IMR-90 (cell line): ENCODE measurements around the gene ATXN7L2. TPM values are rescaled to one million over a fixed set of nuclear protein-coding genes. Genes with fewer than 3 reads are reported as not detected.

Experiments used
- ATAC-seq: fragments of 200-7000 bp; cut with Tn5 transposase; 2 replicates; pipeline ENCODE4 v1.9.1; 2020; ENCODE audit warnings: low read depth, mild to moderate bottlenecking, moderate library complexity
- BruUV-seq: library from RNA; stranded (reverse); fragments of 400-500 nt; replicated peaks from 2 replicates; lab custom pipeline; 2021; lab: Mats Ljungman, UMichigan
- CTCF ChIA-PET: fragments of 300-600 bp; formaldehyde crosslinking; extraction: SDS; loops from one replicate; lab custom pipeline; 2021; ENCODE audit warnings: antibody characterized with exemption; lab: Yijun Ruan, JAX
- POLR2A ChIA-PET: fragments of 300-600 bp; sonication (Branson Sonifier 250); formaldehyde crosslinking; loops from one replicate; lab custom pipeline; 2022; ENCODE audit warnings: antibody characterized with exemption; ENCODE audit not compliant: unreplicated experiment; lab: Charles Lee
- DNase-seq: peaks from one replicate; pipeline ENCODE4 v3.0.0; 2013
- H2AFZ ChIP-seq: replicated peaks from 2 replicates; pipeline ENCODE3; 2013; ENCODE audit warnings: low read length, mild to moderate bottlenecking; ENCODE audit not compliant: poor library complexity
- H2AK5ac ChIP-seq: 2 replicates; pipeline ENCODE4 v1.6.1; 2013; ENCODE audit warnings: low read depth, low read length, inconsistent platforms
- H2AK9ac ChIP-seq: replicated peaks from 2 replicates; pipeline ENCODE3; 2013; ENCODE audit warnings: mild to moderate bottlenecking, low read depth, low read length, moderate library complexity; ENCODE audit not compliant: poor library complexity
- H2BK120ac ChIP-seq: 2 replicates; pipeline ENCODE4 v1.6.1; 2013; ENCODE audit warnings: low read depth, low read length, inconsistent platforms
- H2BK15ac ChIP-seq: 3 replicates; pipeline ENCODE4 v1.6.1; 2013; ENCODE audit warnings: low read depth, low read length, inconsistent platforms
- H2BK20ac ChIP-seq: 2 replicates; pipeline ENCODE4 v1.6.1; 2013; ENCODE audit warnings: low read depth, mild to moderate bottlenecking, inconsistent platforms, low read length, moderate library complexity
- H2BK5ac ChIP-seq: 2 replicates; pipeline ENCODE4 v1.6.1; 2013; ENCODE audit warnings: mild to moderate bottlenecking, low read depth, low read length, inconsistent platforms; ENCODE audit not compliant: poor library complexity, severe bottlenecking
- H3K14ac ChIP-seq: replicated peaks from 2 replicates; pipeline ENCODE4 v1.6.1; 2013; ENCODE audit warnings: low read depth, low read length, inconsistent platforms
- H3K18ac ChIP-seq: 2 replicates; pipeline ENCODE4 v1.6.1; 2013; ENCODE audit warnings: low read depth, low read length, control low read depth
- H3K23ac ChIP-seq: 2 replicates; pipeline ENCODE4 v1.6.1; 2013; ENCODE audit warnings: low read depth, low read length, inconsistent platforms
- H3K27ac ChIP-seq: 2 replicates; pipeline ENCODE4 v1.5.1; 2013; ENCODE audit warnings: mild to moderate bottlenecking, control low read depth, low read length; ENCODE audit not compliant: insufficient read depth
- H3K27me3 ChIP-seq: 2 replicates; pipeline ENCODE4 v1.6.1; 2013; ENCODE audit warnings: low read length; ENCODE audit not compliant: control insufficient read depth, insufficient read depth
- H3K36me3 ChIP-seq: 2 replicates; pipeline ENCODE4 v1.6.1; 2013; ENCODE audit warnings: low read length, mixed read lengths; ENCODE audit not compliant: control insufficient read depth, insufficient read depth
- H3K4ac ChIP-seq: 2 replicates; pipeline ENCODE4 v1.6.1; 2013; ENCODE audit warnings: low read depth, low read length, inconsistent platforms
- H3K4me1 ChIP-seq: 2 replicates; pipeline ENCODE4 v1.6.1; 2013; ENCODE audit warnings: low read length, mixed read lengths; ENCODE audit not compliant: control insufficient read depth, insufficient read depth
- H3K4me2 ChIP-seq: 2 replicates; pipeline ENCODE4 v1.6.1; 2013; ENCODE audit warnings: low read depth, mild to moderate bottlenecking, control low read depth, low read length, moderate library complexity
- H3K4me3 ChIP-seq: 2 replicates; pipeline ENCODE4 v1.5.1; 2013; ENCODE audit warnings: low read depth, mild to moderate bottlenecking, control low read depth, low read length, moderate library complexity; ENCODE audit not compliant: insufficient read depth
- H3K56ac ChIP-seq: 2 replicates; pipeline ENCODE4 v1.6.1; 2013; ENCODE audit warnings: low read length, inconsistent platforms; ENCODE audit not compliant: insufficient read depth; ENCODE audit errors: extremely low read depth
- H3K79me1 ChIP-seq, 2 experiments: 2 replicates each; pipeline ENCODE4 v1.6.1; 2013; ENCODE audit warnings: low read length in 2 of 2, inconsistent platforms in 1 of 2, low read depth in 1 of 2
- H3K9ac ChIP-seq: 2 replicates; pipeline ENCODE4 v1.6.1; 2013; ENCODE audit warnings: low read depth, low read length, control low read depth
- H3K9me1 ChIP-seq: 2 replicates; pipeline ENCODE4 v1.6.1; 2013; ENCODE audit warnings: low read length, inconsistent platforms; ENCODE audit not compliant: insufficient read depth
- H3K9me3 ChIP-seq: 2 replicates; pipeline ENCODE4 v1.6.1; 2013; ENCODE audit warnings: low read length; ENCODE audit not compliant: control insufficient read depth, insufficient read depth
- H4K20me1 ChIP-seq: 2 replicates; pipeline ENCODE4 v1.6.1; 2013; ENCODE audit warnings: low read length, inconsistent platforms; ENCODE audit not compliant: insufficient read depth
- H4K5ac ChIP-seq: 2 replicates; pipeline ENCODE4 v1.6.1; 2013; ENCODE audit warnings: mild to moderate bottlenecking, low read depth, low read length, control low read depth
- H4K8ac ChIP-seq, 2 experiments: 2 replicates each; pipeline ENCODE4 v1.6.1; 2013; ENCODE audit warnings: low read depth in 2 of 2, low read length in 2 of 2, control low read depth in 1 of 2, inconsistent platforms in 1 of 2
- H4K91ac ChIP-seq: 2 replicates; pipeline ENCODE4 v1.6.1; 2013; ENCODE audit warnings: low read depth, low read length, inconsistent platforms; ENCODE audit not compliant: insufficient read depth
- BHLHE40 ChIP-seq: fragments of 150-350 bp; IDR thresholded peaks from 2 replicates; pipeline ENCODE4 v1.6.1; 2016; ENCODE audit warnings: mild to moderate bottlenecking, low read depth, low read length
- CEBPB ChIP-seq: IDR thresholded peaks from 2 replicates; pipeline ENCODE4 v1.6.1; 2012; ENCODE audit warnings: low read depth, low read length, improper control_type of control experiment
- CHD1 ChIP-seq: IDR thresholded peaks from 2 replicates; pipeline ENCODE4 v1.6.1; 2012; ENCODE audit warnings: low read depth, low read length, improper control_type of control experiment
- CTCF ChIP-seq: conservative IDR thresholded peaks from 2 replicates; pipeline ENCODE4 v1.5.1; 2012; ENCODE audit warnings: mild to moderate bottlenecking, low read depth, low read length, improper control_type of control experiment
- ELK1 ChIP-seq: fragments of 150-350 bp; IDR thresholded peaks from 2 replicates; pipeline ENCODE4 v1.6.1; 2016; ENCODE audit warnings: low read depth, mild to moderate bottlenecking, low read length, moderate library complexity, borderline replicate concordance
- FOS ChIP-seq: fragments of 150-350 bp; IDR thresholded peaks from 2 replicates; pipeline ENCODE4 v1.6.1; 2016; ENCODE audit warnings: low read depth, low read length
- MAFK ChIP-seq: IDR thresholded peaks from 2 replicates; pipeline ENCODE4 v1.6.1; 2012; ENCODE audit warnings: low read depth, low read length, improper control_type of control experiment
- MAZ ChIP-seq: IDR thresholded peaks from 2 replicates; pipeline ENCODE4 v1.6.1; 2012; ENCODE audit warnings: low read depth, mild to moderate bottlenecking, low read length, improper control_type of control experiment, moderate library complexity, borderline replicate concordance
- MXI1 ChIP-seq: IDR thresholded peaks from 2 replicates; pipeline ENCODE4 v1.6.1; 2012; ENCODE audit warnings: low read depth, mild to moderate bottlenecking, low read length, moderate library complexity, borderline replicate concordance
- NFE2L2 ChIP-seq: fragments of 150-350 bp; IDR thresholded peaks from 2 replicates; pipeline ENCODE4 v1.6.1; 2016; ENCODE audit warnings: low read depth, mild to moderate bottlenecking, low read length
- POLR2A ChIP-seq: IDR thresholded peaks from 2 replicates; pipeline ENCODE4 v1.6.1; 2012; ENCODE audit warnings: mild to moderate bottlenecking, low read depth, low read length
- RAD21 ChIP-seq: IDR thresholded peaks from 2 replicates; pipeline ENCODE4 v1.6.1; 2012; ENCODE audit warnings: low read length, improper control_type of control experiment
- RCOR1 ChIP-seq: IDR thresholded peaks from 2 replicates; pipeline ENCODE4 v1.6.1; 2012; ENCODE audit warnings: mild to moderate bottlenecking, low read length, improper control_type of control experiment; ENCODE audit not compliant: insufficient replicate concordance
- RFX5 ChIP-seq: IDR thresholded peaks from 2 replicates; pipeline ENCODE4 v1.8.0; 2012; ENCODE audit warnings: low read depth, mild to moderate bottlenecking, low read length, moderate library complexity
- SMC3 ChIP-seq: fragments of 150-350 bp; IDR thresholded peaks from 2 replicates; pipeline ENCODE4 v1.6.1; 2016; ENCODE audit warnings: low read depth, mild to moderate bottlenecking, antibody characterized with exemption, low read length, moderate library complexity
- USF2 ChIP-seq: fragments of 150-350 bp; IDR thresholded peaks from 2 replicates; pipeline ENCODE4 v1.6.1; 2017; ENCODE audit warnings: mild to moderate bottlenecking, antibody characterized with exemption, low read length, low read depth
- WGBS, 2 experiments: methylation state at CpG; one replicate each; pipeline versions ENCODE4 v1.1.5 to v1.1.7; 2013; ENCODE audit warnings: missing lambda C conversion rate in 2 of 2; ENCODE audit not compliant: insufficient read length in 1 of 2; ENCODE audit errors: extremely low coverage in 2 of 2; 5-methylcytosine and 5-hydroxymethylcytosine counted together
- dilution Hi-C: fragments of 300-500 bp; cut with HindIII; formaldehyde crosslinking; loops from one replicate; pipeline ENCODE4 v1.14.3; 2018; ENCODE audit warnings: low sequenced_read_pairs; ENCODE audit not compliant: unreplicated experiment
- in situ Hi-C: fragments of 300-500 bp; cut with MboI; formaldehyde crosslinking; loops from 3 replicates; pipeline ENCODE4 v1.14.3; 2019; ENCODE audit warnings: low sequenced_read_pairs, inconsistent platforms, mixed read lengths
- intact Hi-C: fragments of 100-400 bp; cut with micrococcal nuclease; formaldehyde crosslinking; loops from 2 replicates; pipeline ENCODE4 v1.10.0; 2022
- polyA plus RNA-seq, 3 experiments: library from polyadenylated mRNA; depleted of rRNA; stranded (reverse); fragments of >200 nt; gene quantifications; 2 replicates each; pipeline ENCODE4 v1.2.3, GENCODE V29; 2012; ENCODE audit warnings: low replicate concordance in 1 of 3
- total RNA-seq: library from RNA; depleted of rRNA; stranded (reverse); fragments of >200 nt; gene quantifications from 2 replicates; pipeline ENCODE4 v1.2.3, GENCODE V29; 2012

ATXN7L2 gene
- total and polyA plus RNA-seq, 2 of the 4 experiments (the other 2 are of a cell fraction) = 1.3 to 4.8 TPM

GRCh38 chr1:109527098-109527811, 43.5 kb downstream of the ATXN7L2 start:
- H3K56ac ChIP-seq = no peak overlapping the region
- CTCF ChIA-PET = interaction anchor here (1.3 kb wide), 1 partner anchor 37 kb away, joined by 4 read pairs; no protein-coding TSS in a partner anchor
- H3K9me3 ChIP-seq = no peaks in the 10 kb centered on the region
- intact Hi-C loops (no loop called here), dilution Hi-C loops (no loop called here), in situ Hi-C loops (no loop called here)
- no peak overlapping the region for H3K4me3 ChIP-seq
- H3K4me1 ChIP-seq = peaks cover 3% of the 10 kb centered on the region; the same call in 1 of the 2 replicates
- no peak overlapping the region for H2BK20ac ChIP-seq
- H2AK5ac ChIP-seq = no peak overlapping the region
- H4K91ac ChIP-seq = no peak overlapping the region
- no peak overlapping the region for H3K4me2 ChIP-seq
- H3K27me3 ChIP-seq = peaks cover 18% of the 10 kb centered on the region
- no peak overlapping the region for H4K8ac ChIP-seq
- no peak overlapping the region for H3K23ac ChIP-seq
- H2BK15ac ChIP-seq = no peak overlapping the region
- H2AFZ ChIP-seq = no peak overlapping the region
- no peak overlapping the region for H2AK9ac ChIP-seq
- no peaks in the 10 kb centered on the region; the same call in 1 of the 2 replicates for H3K9me1 ChIP-seq
- H4K20me1 ChIP-seq = no peaks in the 10 kb centered on the region
- no peak overlapping the region for H3K14ac ChIP-seq
- no peaks in the 10 kb centered on the region for H3K79me1 ChIP-seq
- H3K9ac ChIP-seq = no peak overlapping the region
- ATAC-seq (no peak), DNase-seq (no peak)
- WGBS, 2 experiments = 73% methylated on average over 6 of the region's 14 CpGs; no CpG with 5 or more reads in 1 of the 2 experiments
- no peak overlapping the region for H3K27ac ChIP-seq
- H3K36me3 ChIP-seq = no peaks in the 10 kb centered on the region
- H2BK5ac ChIP-seq = no peak overlapping the region
- no peak overlapping the region for H3K4ac ChIP-seq
- POLR2A ChIA-PET = no interaction called here
- H4K5ac ChIP-seq = no peak overlapping the region
- BruUV-seq = no TSS peak
- no peak overlapping the region for H2BK120ac ChIP-seq
- TF ChIP-seq BHLHE40 (no peak), SMC3 (no peak), POLR2A (no peak), RFX5 (no peak), MXI1 (no peak), ELK1 (no peak), CHD1 (no peak), CTCF (no peak), CEBPB (no peak), RAD21 (no peak), FOS (no peak), RCOR1 (no peak), MAFK (no peak), MAZ (no peak), NFE2L2 (no peak), USF2 (no peak)
- H3K18ac ChIP-seq = no peak overlapping the region
